Hematopoietic multipotent progenitor cell treated with erythropoietin and hydrocortisone succinate and interleukin-3 and kit ligand, for 15 days (in vitro differentiated cells): ENCODE data around the gene JUN.
"Not testable (repeated sequence)": the region's sequence is repeated elsewhere in the genome, so short reads cannot be mapped to it uniquely, and the experiment has no call there.

Experiments
- DNase-seq: peaks from one replicate; pipeline ENCODE4 v3.0.0-alpha.2; 2015; ENCODE audit warnings: low spot score

JUN gene

DNA sequence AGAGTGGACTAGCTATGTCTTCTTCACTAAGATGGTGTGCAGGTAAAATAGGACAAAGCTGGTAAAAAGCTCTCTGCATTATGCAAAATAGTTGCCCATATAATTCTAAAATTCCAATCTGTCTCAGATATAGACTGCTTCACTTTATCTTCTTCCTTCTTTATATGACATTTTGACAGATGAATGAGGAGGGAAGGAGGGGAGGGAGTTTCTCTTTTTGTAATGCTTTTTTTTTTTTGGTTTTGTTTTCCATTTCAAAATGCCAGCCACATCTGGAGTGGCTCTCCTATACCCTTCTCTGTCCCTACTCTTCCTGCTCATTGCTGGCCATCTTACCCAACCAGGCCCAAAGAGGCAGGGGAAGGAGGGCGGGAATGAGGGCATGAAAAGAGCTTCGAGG, 24.2 kb upstream of the JUN start:
- DNase-seq = no peak

DNA sequence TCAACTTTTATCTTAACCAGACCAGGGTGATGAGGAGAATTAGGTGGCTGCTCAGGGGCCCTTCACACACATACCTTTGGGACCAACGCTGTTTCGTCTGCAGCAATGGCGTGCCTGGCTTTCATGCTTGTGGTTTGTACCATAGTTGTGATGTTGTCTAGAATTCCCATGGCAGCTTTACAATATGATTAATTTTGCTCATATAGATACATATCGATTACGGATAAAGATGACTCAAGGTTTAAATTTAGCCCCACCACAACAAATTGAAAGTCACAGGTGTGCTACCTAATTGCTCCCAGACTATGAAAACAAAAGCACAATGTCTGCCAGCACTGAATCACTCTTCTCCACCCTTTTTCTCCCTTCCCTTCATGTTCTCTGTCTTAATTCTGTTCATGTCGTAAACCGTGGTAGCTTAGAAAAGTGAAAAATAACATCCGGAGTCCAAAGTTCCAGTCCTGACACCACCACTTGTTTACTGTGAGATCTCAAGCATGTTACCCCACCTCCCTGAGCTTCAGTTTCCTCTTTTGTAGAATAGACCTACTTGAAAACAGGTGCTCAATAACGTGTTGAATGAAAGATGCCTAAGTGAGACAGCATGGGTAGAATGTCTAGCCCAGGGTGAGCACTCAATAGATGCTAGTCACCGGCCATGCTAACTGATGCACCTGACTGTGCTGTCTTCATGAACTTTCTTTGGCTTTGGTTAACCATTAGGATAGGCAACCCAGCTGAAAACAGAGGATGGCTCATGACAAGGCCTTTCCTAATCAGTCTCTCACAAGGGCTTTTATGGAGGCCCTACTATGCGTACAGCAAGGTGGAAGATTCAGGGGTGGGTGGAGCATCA, 22.1 kb upstream of the JUN start:
- no peak for DNase-seq

DNA sequence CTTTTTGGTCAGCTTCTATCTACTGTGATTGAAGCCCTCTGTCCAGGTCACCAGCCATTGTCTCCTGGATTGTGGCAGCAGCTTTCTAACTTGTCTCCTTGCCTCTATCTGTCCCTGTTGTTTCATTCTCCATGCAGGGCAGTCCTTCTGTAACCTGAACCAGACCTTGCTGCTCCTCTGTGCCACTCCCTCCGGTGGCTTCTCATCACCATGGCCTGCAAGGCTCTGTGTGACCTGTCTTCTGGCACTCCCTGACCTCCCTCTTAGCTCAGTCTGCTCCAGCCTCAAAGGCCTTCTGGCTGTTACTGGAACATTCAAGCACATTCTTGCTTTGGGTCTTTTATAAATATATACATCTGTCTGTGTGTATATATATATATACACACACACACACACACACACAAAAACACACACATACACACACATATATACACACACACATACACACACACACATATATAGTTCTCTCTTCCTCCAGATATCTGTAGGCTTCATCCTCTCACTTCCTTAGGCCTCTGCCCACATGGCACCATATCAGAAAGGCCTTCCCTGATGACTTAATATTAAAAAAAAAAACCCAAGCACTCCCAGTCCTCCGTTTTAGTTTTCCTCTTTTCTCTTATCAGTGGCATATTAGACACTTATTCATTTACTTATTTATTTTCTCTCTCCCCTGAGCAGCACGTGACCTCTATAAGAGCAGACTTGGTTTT, 21.2 kb upstream of the JUN start:
- no peak for DNase-seq

DNA sequence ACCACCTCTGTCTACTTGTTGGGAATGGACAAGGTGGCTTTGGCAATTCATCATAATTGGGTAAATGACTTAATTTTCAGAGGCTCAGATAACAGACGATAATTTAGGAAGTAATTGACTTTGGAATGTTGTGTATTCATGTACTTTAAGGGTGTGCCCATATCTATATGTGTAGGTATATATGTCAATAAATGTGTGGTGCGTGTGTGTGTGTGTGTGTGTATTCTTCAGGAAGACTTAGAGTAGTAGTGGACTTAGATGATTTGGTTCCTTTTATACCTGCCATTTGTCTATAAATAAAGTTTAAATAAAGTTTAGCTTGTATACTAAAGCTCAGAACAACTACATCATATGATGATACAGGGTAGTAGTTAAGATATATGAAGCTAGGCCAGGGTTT, 20.0 kb upstream of the JUN start:
- no peak for DNase-seq

DNA sequence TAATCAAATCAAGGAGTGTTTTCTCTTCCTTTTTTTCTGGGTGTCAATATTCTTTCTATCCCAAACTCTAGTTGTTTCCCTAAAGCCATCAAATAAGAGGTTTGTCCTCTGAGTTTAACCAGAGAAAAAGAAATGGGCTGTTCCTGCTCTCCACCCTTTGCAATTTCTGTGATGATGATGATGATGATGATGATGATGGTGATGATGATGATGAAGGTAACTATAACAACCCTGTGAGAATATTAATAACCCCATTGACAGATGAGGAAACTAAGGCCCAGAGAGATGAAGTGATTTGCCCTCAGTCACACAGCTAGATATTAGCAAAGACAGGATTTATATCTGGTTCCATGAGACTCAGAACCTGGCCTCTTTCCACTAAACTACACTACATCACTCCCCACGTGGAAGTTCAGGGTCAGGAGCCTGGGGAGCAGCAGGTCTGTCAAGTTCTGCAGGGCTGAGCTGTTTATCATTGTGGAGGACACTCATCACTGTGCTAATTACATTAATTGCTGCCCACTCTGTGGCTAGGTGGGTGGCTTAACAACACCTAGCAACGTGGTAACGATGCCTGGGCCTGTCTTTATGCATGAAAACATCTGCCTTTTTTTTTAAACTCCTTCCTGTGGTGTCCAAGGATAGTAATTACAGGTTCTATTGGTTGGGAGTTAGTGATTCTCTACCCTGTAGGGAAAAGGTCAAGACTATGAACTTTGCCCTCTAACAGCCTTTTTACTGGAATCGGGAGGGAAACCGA, 19.0 kb upstream of the JUN start:
- DNase-seq = no peak

DNA sequence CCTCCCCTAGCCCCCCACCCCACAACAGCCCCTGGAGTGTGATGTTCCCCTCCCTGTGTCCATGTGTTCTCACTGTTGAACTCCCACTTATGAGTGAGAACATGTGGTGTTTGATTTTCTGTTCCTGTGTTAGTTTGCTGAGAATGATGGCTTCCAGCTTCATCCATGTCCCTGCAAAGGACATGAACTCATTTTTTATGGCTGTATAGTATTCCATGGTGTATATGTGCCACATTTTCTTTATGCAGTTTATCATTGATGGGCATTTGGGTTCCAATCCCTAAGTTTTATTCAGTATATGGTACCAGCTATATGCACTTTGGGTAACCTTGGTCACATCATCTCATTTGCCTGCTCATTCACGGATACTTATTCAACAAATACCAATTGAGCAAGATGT, 17.4 kb upstream of the JUN start:
- DNase-seq = not testable (repeated sequence)

DNA sequence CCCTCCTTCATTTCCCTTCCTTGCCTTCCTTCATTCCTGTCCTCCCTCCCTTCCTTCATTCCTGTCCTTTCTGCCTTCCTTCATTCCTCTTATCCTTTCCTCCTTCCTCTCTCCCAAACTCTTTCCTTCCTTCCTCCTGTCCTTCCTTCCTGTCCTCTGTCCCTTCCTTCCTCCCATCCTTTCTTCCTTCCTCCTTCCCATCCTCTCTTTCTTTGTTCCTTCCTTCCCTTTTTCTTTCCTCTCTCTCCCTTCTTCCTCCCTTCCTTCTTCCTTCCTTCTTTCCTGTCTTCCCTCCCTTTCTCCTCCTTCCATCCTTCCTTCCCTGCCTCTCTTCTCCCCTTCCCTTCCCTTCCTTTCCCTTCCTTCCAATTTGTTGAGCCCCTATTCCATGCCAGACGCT, 15.8 kb upstream of the JUN start:
- no peak for DNase-seq

DNA sequence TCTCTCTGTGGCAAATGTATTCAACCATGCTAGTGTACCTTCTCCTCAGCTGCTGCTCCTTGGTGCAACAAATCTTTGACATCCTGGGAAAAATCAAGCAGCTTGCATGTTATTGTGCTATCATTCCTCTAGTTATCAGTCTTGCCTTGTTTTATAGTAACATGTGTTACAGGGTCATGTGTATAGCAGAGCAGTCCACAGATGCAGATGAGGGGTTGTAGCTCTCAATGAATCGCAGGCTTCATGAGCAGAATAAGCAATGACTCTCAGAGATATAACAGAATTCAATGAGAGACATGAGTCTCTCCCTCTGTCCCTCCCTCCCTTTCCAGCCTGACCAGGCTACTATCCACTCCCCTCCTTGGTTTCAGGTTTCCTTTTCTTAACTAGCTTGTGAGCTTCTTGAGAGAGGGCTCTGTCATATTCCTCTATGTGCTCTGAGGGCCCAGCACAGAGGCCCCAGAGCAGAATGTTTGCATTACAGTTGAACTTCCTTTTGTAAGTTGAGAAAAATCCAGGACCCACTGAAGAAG, 15.1 kb upstream of the JUN start:
- no peak for DNase-seq

DNA sequence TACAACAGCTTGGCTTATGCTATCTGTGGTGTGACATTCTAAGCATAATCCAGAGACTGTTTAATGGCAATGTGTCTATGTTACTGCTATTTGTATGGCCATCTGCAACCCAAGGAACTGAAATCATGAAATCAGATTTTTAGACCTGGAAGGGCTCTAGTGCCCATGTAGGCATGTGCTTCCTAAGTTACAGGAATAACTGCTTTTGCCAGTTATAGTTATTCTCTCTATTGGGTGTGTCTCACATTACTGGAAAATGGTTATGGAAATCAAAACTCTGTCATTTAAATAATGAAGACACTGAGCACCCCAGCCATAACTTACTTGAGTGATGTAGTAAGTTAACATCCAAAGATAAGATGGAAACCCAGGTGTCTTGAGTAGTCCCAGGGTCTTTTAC, 12.6 kb upstream of the JUN start:
- DNase-seq = no peak

DNA sequence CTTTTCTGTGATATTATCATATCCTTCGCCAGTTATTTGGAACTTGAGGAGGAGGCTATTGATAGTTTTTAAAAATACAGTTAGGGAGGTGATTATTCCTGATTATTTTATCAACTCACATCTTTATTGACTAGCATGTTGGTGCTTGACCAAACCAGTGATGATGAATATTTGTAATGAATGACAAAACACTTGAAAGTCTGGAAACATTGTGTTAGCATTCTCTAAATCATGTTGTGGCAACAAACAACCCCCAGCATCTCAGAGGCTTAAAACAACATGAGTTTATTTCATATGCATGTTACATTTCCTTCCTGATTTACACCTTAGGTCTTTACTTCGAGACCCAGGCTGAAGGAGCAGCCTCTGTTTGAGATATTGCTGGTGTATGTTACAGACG, 10.7 kb upstream of the JUN start:
- DNase-seq = no peak

DNA sequence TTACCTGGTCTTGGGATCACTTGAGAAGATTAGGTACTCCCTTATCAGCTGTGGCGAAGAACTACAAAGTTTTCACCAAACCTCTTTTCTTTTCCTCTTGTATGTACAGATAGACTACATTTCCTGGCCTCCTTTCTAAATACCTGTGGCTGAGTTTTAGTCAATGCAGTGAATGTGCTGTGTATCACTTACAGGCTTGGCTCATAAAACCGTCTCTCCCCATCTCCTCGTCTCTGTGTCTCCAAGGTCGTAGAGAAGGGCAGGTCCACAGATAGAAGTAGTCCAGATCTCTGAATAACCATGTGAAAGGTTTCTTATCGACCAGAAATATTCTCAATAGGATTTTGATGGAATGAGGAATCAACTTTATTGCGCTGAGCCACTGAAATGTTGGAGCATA, 9.0 kb upstream of the JUN start:
- no peak for DNase-seq

DNA sequence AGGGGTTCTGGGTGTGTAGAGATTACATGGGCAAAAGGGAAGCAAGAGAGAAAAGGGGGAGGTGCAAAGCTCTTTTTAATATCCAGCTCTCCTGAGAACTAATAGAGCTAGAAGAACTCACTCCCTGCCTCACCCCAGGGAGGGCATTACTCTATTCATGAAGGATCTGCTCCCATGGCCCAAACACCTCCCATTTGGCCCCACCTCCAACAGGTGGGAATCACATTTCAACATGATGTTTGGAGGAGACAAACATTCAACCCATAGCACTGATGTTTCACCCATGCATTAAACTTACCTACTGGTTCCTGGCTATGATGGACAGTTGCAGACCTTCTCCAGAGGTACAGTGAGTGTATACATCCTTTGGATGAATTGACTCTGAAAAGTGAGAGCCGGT, 7.3 kb upstream of the JUN start:
- no peak for DNase-seq

DNA sequence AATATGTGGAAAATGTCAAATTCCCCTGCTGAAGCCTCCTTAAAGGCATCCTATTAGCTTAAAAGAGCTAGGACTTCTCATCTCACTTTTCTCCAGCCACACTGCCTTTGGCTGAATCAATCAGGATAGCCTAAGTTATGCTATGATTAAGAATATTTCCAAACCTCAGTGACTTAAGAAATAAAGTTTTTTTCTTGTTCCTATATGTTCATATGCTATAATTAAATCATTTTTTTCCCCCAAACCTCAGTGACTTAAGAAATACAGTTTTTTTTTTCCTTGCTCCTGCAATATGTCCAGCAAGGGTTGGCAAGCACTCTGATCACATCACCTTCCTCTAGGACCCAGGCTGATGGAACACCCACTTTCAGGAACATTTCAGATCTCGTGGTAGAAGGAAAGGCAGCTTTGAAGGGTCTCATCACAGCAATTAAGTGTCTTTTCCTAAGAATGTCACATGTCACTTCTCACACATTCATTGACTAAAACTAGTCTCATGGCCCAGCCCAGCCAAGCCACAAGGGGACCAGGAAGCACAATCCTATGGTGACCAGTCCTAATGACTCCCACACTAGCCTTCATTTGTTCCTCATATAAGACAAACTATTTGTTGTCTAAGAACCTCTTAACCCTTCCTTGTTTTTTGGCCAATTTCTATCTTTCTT, 6.3 kb upstream of the JUN start:
- DNase-seq = no peak

DNA sequence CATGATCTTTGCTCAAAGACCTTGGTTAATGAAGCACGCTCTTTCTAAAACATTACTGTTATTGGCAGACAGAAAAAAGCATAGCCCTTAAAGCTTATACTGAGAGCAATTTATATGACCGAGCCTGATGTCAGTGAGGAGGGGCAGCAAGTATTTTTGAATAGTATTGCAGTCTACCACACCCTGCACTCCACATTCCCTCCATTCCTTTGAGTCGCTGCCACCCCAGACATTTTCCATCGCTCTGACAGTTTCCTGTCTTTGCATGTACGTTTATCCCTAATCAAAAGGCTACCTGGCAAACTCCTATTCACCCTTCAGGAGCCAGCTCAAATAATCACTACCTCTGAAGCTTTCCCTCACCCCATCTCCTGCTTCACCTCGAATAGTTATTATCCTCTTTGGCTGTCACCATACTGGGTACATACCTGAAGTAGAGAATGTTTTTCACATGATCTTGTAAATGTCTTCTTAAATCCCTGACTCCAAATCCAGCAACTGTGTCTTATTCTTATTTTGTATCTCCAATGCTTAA, 5.5 kb upstream of the JUN start:
- no peak for DNase-seq

DNA sequence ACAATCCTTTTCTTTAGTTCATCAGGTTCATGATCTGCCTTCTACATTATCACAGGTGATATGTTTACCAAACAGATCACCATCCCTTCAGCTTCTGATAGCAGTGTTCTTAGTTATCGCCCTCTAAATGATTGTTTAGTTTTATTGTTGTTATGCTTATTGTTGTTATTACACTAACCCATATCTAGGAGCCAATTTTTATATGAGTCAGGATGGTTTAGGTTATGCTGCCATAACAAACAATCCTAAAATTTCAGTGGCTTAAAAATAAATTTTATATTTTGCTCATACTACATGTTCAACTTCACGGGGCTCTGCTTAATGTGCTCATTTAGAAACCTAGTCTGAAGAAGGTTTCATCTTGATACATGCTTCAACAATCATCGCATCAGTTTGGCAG, 4.4 kb upstream of the JUN start:
- DNase-seq = no peak

DNA sequence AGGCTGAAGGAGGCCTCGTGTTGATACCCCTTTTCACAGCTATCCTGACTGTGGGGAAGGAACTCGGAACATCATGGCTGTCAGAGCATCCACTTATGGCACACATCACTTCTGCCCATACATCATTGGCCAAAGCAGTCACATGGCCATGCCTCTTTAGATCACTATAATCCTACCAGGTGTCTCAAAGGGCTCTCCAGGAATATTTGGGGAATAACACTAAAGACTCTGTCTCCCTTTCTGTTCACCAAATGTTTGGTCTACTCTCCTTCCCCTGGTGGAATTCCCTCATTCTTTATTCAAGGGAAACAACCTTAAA, 3.0 kb upstream of the JUN start:
- DNase-seq = no peak

DNA sequence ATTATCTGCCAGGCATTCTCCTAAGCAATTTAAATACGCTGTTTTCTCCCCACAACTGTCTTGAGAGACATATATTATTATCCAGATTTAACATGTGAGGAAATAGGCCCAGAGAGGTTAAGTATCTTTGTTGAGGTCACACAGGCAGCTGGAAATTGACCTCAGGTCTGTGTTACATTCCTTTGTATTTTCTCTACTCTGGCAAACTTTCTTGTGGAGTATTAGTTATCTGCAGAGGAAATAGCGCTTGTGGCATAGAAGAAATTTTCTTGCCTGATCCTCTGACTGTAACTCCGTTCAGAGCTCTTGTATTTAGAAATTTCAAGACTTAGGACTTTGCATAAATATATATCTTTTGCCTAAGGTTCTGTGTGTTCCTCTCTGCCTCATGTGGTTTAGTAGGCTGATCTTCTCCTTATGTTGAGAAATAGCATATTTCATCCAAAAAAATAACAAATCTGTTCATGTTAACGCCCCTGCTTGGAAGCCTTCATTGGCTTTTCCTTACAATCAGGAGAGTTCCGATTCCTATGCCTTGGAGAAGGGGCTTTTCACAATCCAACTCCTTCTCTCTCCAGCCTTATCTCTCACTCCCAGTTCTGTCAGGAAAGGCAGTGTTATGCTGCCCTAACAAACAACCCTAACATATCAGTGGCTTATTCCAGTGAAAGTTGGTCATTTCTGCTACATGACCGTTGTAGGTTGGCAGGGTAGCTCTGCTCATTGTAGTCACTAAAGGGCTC, 2.5 kb upstream of the JUN start:
- no peak for DNase-seq

DNA sequence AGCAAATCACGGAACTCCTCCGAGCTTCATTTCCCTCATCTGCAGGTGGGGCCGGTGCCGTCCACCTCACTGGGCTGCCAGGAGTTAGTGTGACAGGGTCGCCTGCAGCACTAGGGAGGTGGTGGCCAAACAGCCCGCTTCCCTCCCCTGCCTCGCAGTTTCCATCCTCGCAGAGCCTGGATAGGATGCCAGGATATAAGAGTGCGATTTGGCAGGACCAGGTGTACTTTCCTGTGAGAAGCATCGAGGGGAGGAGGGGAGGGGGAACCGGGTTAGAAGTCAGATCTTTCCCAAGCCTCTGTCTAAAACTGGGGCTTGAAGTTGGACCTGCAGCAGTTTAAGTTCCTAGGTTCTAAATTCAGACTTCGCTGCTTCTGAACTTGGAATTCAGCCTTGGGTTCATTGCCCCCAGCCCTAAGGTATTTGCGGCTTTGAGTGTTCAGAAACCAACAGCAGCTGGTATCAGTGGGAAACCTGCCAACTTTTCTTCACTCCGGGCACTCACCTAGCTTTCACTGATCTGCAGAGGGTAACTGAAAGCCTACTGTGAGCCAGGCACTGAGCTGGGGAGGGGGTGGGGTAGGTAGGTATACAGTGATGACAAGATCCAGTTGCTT, 1.7 kb upstream of the JUN start:
- DNase-seq = no peak

DNA sequence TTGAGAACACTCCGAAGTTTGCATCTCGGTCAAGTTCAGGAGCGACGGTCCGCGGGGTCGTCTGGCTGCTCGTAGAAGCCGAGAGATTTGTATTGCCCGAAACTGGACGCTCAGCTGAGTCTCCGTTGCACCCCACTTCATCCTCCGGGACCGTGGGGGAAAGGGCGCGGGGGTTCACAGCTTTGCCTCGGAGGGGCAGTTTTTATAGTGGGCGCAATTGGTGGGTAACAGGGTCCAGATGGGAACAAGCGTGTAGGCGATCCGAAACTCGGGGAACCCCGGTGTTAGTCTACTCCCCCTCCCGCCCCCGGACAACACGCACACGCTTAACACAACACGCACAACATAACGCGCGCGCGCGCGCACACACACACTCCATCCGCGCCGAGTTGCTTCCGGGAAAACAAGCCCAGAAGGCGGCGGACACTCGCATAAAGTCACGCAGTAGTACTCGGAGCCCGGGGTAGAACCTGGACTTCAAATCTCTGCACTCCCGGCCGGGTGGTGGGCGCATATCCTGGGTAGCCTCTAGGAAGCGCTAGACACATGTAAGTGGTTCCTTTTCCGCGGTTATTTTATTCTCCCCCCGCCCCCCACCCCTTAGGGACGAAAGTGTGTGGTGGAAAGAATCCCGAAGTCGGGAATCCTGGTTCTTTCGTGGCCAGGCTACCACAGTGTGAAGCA, 1.1 kb upstream of the JUN start:
- DNase-seq = no peak
